NK-92 (cell line): Measurements from ENCODE around the gene ZNF175.

Source experiments
- DNase-seq: peaks from one replicate; lab custom pipeline; 2025; ENCODE audit not compliant: unreplicated experiment; lab: John Stamatoyannopoulos, UW

The ZNF175 gene

GRCh38 chr19:51587264-51588191, 16.4 kb downstream of the ZNF175 start:
- no peak for DNase-seq

- DNase-seq: no peak
These were observed 18.4 kb downstream of the ZNF175 start for GRCh38 chr19:51589511-51589910.

GRCh38 chr19:51590441-51590840, 19.4 kb downstream of the ZNF175 start:
- DNase-seq: no peak

GRCh38 chr19:51592521-51592920, 21.4 kb downstream of the ZNF175 start:
- DNase-seq: no peak

GRCh38 chr19:51593138-51593890, 22.2 kb downstream of the ZNF175 start:
- DNase-seq: no peak

- peak; percentile 72 for DNase-seq
These were observed 23.1 kb downstream of the ZNF175 start for GRCh38 chr19:51593969-51594773.

GRCh38 chr19:51594774-51595109, 23.7 kb downstream of the ZNF175 start:
- no peak for DNase-seq

GRCh38 chr19:51595190-51596175, 24.4 kb downstream of the ZNF175 start:
- DNase-seq: no peak

- no peak for DNase-seq
These were observed 27.3 kb downstream of the ZNF175 start for GRCh38 chr19:51598159-51598915.

- no peak for DNase-seq
These were observed 28.0 kb downstream of the ZNF175 start for GRCh38 chr19:51599084-51599483.

GRCh38 chr19:51600940-51601580, 30.0 kb downstream of the ZNF175 start:
- DNase-seq: no peak

- no peak for DNase-seq
These were observed 31.2 kb downstream of the ZNF175 start for GRCh38 chr19:51602189-51602854.

GRCh38 chr19:51607077-51607476, 36.0 kb downstream of the ZNF175 start:
- no peak for DNase-seq

GRCh38 chr19:51607920-51608562, 37.0 kb downstream of the ZNF175 start:
- DNase-seq: no peak

GRCh38 chr19:51610576-51610975, 39.5 kb downstream of the ZNF175 start:
- no peak for DNase-seq

- no peak for DNase-seq
These were observed 43.7 kb downstream of the ZNF175 start for GRCh38 chr19:51614789-51615188.

GRCh38 chr19:51615991-51616390, 44.9 kb downstream of the ZNF175 start:
- no peak for DNase-seq

GRCh38 chr19:51621178-51621577, 50.1 kb downstream of the ZNF175 start:
- DNase-seq: no peak
